GM19468 (cell line): ENCODE results near the gene EGFL7.

Source experiments
- ATAC-seq: cut with Tn5 transposase; IDR thresholded peaks from one replicate; pipeline ENCODE4 v1.9.1; 2021; ENCODE audit warnings: mild to moderate bottlenecking, moderate library complexity, moderate number of reproducible peaks; ENCODE audit not compliant: unreplicated experiment; ENCODE audit errors: extremely low read depth

EGFL7 gene

DNA sequence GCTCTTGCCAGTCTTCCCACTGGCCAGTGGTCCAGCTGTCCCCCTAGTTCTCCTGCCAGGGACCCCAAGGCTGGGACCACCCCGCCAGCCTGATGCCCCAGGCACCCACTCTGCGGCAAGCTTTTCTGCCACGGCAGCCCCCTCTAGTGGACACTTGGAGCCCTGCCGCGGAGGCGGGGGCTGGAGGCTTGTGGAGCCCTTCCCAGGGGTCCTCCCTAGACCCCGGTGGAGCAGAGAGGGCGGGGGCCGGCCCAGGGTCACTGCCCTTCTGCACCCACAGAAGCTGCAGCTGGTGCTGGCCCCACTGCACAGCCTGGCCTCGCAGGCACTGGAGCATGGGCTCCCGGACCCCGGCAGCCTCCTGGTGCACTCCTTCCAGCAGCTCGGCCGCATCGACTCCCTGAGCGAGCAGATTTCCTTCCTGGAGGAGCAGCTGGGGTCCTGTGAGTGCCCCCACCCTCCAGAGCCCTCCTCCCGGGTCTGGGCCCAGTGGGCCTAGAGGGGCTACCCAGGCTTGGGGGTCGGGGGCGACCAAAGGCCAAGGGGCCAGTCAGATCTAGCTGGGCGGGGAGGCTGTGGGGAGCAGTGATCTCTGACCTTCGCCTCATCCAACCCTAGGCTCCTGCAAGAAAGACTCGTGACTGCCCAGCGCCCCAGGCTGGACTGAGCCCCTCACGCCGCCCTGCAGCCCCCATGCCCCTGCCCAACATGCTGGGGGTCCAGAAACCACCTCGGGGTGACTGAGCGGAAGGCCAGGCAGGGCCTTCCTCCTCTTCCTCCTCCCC, 9.1 kb downstream of the EGFL7 start:
- ATAC-seq: no peak

DNA sequence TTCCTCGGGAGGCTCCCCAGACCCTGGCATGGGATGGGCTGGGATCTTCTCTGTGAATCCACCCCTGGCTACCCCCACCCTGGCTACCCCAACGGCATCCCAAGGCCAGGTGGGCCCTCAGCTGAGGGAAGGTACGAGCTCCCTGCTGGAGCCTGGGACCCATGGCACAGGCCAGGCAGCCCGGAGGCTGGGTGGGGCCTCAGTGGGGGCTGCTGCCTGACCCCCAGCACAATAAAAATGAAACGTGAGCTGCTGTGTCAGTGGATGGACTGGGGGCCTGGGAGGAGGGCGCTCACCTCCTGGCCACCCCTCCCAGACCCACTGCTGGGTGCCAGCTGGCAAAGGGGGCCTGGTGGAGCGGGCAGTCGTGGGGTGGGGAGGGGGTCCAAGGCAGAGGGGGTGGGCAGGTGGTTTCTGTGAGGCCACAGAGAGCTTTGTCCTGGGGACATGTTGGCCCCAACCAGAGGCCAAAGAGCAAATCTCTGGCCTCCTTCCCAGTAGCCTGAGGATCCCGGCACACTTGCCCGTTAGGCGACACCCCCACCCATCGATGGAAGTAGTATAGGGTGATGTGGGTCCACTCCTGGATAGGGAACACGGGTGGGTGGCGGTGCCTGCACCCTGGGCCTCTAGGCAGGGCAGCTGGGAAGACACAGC, 9.8 kb downstream of the EGFL7 start:
- ATAC-seq: no peak

DNA sequence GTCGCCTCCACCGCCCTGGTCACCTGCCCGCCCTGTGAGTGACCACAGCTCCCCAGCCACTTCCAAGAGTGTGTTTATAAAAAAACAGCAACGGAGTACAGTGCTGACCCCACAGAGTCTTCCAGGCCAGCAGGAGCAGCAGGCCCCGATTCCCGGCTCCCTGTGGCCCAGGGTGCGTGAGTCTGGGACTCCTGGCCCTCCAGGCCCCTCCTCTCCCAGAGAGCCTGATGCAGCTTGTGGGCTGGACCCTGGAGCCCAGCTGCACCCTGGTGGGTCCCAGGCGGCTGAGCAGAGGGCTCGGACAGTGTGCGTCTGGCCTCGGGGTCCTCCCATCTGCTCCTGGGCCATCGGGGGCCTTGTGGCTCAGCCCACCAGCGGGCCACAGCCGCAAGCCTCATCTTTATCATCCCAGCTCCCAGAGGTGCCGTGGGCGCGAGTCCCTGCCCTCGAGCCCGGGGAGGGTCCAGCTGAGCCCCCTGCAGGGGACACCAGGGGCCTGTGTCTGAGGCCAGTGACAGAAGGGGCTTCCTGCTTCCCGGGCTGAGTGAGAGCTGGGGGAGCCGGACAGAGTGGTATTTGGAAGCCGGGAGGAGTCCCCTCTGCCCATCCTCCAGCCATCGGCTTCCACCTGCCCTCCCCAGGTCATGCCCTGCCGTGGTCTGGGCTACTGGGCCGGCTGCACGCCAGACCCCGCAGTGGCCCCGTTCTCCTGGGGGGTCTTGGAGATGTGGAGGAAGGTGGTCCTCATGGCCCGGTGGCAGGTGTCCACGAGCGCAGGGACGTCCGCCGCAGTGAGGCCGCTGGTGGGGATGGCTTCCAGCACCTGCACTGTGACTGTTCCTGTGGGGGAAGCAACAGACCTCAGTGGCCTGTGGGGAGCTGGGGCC, 10.6 kb downstream of the EGFL7 start:
- ATAC-seq: no peak

DNA sequence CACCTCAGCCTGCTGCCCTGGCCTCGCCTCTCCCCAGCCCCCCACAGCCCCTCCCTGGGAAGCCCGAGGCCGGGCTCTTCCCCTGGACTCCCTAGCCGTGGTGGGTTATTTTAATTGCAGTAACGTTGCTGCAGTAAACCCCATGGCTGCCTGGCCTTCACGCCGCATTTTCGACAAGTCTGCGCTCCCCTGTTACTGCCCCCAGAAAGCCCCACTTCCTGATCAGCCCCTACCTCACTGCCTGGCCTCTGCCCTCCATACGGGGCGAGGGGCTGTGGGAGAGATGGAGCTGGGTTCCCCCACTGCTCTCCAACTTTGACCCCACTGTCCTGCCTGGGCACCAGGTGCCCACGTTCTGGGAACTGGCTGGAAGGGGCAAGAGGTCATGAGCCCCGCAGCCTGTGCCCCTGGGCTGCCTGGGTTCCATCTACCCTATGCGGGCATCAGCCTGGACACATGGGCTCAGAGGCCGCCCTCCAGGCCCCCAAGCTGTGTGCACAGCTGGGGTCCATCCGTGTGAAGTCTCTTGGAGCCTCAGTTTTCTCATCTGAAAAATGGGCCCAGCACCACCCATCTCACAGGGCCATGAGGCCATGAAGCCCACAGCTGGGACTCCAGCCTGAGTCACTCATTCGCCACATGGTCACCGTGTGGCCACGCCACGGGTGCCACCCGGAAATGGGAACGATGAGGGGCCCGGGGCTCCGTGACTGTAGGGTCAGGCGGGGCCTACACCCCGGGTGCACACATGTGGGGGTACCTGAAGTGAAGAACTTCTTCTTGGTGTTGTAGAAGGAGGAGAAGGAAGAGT, 11.5 kb downstream of the EGFL7 start:
- ATAC-seq: no peak

DNA sequence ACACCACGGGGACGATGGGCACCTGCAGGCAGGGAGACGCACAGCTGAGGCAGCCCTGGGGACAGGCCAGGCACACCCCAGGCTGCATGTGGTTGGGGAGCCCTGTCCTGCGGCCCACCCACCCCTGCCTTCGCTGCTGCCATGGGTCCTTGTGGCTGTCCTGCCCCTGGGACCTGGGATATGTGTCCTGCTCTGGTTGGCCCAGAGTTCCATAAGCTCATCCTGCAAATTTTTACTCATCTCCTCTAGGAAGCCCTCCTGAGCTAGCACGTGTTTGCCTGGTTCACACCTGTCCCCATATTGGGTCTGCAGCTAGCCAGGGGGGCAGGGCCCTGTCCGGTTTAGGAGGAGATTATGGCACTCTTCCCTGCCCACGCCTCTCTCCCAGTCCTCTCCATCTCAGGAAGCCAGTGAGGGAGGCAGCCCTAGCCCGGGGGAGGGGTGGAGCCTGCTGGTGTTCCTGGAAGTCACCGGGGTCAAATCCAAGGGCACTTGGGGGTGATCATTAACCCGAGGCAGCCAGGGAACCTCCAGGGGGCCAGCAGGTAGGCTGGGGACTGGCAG, 12.2 kb downstream of the EGFL7 start:
- ATAC-seq: no peak

DNA sequence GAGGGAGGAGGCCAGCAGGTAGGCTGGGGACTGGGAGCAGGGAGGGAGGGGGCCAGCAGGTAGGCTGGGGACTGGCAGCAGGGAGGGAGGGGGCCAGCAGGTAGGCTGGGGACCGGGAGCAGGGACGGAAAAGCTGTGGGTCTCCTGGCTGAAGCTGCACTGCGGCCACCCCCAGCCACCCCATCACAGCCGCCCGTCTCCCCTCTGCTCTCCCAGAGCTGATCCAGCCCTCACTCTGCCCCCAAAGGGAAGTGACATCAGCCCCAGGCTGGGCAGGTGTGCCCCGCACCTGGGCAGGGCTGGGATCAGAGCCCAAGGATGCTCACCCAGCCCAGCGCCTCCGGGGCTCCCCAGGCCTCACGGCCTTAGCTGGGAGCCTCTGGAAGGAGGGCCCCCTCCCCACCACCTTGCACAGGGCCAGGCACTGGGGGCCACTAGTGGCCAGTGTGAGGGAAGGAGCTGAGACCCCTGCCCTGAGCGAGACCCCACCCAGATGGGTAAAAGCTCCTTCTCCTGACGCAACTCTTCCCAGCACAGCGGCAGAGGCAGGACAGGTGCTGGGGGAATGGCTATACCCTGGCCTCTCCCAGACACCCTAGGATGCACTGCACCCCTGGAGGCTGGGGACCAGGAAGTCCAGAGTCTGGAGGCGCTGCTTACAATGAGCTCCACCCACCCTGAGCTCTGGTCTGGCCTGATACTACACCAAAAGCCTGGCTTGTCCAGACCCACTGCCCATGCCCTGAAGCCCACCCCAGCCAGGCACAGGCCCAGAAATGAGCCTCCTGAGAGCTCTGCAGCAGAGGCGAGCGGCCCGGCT, 13.0 kb downstream of the EGFL7 start:
- ATAC-seq: no peak

DNA sequence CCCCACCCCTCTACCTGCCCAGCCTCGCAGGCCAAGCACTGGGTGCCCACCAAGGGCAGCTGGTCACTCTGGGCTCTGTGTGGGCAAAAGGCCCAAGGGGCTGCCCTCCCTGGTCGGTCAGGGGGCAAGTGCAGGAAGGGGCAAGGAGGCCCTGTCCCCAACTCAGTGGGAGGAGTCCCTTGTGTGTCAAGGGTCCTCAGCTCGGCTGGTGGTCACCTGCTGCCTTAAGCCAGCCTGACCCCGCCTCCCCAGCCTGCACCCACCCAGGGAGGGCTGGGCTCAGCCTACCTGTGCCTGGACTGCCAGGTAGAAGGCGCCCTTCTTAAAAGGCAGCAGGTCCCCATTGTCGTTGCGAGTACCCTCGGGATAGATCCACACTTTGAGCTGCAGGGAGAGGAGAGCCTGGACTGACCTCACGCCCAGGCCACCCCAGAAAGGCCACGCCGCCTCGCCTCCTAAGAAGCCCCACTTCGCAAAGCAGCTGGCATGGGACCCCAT, 13.6 kb downstream of the EGFL7 start:
- no peak for ATAC-seq

DNA sequence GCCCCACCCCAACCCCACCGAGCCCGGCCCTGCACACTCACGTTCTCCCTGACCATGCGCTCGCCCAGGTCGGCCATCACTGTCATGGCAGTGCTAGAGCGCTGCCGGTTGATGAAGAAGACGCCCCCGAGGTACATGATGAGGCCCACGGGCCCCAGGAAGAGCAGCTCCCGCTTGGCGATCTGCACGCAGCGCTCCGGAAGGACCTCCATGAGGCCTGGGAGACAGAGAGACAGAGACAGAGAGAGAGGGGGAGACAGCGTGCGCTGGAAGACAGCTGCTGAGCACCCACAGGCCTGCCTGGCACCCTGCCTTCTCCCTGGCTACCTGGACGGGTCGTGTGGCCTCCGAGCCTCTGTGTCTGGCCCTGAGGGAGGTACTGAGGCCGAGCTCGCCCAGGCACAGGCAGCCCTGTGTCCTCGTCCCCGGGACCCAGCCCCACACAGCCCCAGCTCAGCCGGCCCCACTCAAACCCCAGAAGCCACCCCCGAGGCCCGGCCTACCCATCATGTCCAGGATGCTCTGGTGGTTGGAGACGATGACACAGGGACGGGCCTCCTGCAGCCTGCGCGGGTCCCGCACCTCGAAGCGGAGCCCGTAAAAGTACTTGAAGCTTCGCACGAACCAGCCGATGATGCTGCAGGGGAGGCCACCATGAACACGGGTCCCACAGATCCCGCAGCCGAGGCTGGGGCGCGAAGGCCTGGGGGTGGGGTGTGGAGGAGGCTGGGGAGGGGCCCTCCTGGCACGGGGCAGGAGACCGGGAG, 14.4 kb downstream of the EGFL7 start:
- no peak for ATAC-seq

DNA sequence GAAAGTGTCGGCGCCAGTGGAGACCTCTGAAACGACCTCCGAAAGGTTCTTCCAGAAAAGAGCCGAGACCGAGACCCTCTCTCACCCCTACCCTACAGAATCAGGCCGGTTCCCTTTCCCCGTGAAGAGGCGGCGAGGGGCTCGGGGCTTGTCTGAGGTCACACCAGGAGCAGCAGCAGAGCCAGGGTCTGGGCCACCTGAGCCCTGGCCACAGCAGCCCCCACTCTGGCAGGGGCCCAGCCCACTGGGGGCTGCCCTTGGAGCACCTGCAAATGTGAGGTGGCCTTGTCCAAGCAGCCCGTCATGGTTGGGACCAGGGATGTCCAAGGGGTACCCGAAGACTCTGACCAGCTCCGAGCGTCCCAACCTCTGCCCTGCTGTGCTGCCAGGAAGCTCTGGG, 15.3 kb downstream of the EGFL7 start:
- no peak for ATAC-seq

DNA sequence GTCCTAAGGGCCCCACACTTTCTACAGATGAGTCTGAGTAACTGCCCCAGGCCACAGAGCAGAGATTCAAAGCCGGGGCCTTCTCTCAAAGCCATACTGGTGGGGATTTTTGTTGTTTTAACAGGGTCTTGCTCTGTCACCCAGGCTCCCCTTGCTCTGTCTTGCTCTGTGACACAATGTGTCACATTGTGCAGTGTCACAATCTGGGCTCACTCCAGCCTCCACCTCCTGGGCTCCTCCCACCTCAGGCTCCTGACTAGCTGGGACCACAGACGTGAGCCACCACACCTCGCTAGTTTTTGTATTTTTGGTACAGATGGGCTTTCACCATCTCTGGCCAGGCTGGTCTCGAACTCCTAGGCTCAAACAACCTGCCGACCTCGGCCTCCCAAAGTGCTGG, 15.9 kb downstream of the EGFL7 start:
- no peak for ATAC-seq

DNA sequence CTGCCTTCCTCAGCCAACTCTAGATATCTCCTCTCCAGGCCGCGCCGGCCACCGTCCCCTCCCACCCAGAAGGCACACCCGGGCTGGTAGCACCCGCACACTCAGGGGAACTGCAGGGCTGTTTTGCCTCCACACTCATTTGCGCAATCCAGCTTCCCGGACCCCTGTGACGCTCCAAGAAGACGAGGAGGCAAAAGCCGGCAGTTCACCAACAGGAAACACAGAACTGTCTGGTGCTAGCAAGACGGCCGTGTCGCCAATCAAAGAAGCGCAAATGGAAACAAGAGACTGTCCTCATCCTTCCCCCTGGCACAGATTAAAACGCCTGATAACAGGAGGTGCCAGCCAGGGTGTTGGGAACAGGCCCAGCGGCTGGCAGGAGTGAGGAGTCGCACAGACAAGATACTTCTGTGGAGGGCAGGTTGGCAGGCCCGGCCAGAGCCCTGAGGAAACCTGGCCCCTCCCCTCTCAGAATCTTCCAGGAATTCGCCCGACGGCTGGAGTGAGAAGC, 16.8 kb downstream of the EGFL7 start:
- ATAC-seq: no peak

DNA sequence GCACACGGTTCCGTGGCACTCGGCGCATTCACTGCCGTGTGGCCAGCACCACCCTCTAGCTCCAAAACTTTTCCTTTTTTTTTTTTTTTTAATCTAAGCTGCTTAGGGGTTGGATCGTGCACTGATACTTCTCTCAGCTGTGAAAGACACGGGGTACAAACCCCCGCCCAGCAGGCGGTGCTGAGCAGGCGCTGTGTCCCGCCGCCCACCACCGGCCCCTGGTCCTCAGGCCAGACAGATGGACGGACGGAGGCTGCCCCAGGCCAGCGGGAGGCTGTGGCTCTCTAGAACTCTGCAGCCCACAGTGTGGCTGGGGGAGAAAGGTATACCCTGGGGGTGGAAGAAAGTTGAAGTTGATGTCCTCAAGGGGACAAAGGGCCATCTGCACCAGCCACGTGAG, 18.3 kb downstream of the EGFL7 start:
- ATAC-seq: no peak

DNA sequence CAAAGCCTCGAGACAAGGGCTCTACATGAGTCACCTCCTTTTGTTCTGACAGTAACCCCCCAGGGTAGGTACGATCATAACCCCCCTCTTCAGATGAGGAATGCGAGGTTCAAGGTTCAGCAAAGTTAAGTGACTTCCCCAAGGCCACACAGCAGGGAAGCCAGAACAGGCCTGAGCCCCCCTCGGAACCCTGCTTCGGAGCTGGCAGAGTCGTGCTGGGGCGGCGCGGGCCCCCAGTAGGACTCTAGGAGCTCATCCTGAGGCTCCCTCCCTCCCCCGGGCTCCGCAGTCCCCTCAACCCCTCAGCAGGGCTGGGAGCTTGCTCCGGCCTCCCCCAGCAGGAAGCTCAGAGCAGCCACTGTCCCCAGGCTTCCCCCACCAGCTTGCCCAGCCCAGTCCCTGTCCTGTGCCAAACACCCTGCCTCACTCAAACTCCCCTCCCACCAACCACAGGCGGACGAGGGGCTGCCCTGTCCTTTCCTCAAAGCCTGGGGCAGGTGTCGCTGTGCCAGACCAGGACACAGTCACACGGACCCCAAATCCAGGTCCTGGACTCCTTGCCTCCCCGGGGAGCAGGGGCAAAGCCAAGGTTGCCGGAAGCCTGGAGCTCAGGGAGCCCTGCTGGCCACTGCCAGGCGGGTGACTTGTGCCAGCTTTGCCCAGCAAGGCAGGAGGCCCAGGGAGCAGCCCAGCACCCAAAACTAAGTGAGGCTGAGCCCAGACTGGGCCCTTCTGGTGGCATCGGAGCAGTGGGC, 19.4 kb downstream of the EGFL7 start:
- ATAC-seq: no peak

DNA sequence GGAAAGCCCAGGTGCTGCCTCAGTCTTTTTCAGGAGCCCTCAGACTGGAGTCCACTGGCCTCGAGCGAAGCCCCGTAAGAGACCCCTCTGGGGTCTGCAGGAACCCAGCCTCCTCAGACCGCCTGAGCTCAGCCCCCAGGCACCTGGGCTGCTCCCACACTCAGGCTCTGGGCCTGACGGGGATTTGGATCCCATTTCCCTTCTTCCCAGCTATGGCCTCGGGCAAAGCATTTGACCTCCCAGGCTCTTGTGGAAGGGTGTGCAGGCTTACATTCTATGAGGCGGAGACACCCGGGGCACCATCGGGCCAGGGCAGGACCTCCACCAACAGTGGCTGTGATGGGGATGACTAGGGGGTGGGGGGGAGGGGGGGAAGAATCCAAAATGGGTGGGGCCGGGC, 20.0 kb downstream of the EGFL7 start:
- ATAC-seq: no peak

DNA sequence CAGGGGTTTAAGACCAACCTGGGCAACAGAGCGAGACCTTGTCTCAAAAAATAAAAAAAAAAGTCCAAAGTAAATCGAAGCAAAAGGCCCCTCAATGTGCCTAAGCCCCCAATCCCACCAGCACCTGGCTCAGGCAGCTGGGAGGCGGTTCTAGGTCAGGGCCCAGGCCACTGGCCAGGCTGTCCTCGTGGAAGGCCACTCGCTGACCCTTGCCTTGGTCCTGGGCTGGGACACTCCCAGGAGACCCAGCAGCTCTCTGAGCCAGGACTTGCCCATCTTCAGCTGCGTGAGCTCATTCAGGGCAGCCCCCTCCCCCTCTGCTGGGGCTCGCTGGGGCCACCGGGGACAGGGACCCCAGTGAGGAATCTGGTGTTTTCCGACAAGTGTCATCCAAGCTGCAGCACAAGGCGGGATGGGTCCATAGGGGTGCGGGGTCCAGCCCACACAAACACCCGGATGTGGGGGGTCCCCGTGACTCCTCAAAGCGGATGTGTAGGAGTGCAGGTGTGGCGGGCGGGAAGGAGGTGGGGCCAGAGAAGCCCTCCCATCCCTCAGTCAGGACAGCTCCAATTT, 20.5 kb downstream of the EGFL7 start:
- ATAC-seq: no peak

DNA sequence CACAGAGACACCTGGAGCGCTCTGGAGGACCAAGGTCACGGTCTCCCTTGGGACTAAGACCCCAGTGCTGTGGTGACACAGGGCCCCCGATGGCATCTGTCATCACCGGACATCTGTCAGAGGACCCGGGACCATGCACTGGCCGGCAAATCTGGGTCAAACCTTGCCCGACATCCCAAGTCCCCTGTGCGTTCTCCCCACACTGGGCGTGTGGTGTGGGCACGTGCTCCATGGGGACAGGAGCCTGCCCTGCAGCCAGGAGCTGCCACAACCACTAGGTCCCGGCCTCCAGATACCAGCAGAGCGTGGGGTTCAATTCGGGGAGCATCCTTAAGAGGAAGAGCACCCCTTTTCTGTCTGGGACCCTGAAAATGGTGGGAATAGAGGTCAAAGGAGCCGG, 21.0 kb downstream of the EGFL7 start:
- no peak for ATAC-seq

DNA sequence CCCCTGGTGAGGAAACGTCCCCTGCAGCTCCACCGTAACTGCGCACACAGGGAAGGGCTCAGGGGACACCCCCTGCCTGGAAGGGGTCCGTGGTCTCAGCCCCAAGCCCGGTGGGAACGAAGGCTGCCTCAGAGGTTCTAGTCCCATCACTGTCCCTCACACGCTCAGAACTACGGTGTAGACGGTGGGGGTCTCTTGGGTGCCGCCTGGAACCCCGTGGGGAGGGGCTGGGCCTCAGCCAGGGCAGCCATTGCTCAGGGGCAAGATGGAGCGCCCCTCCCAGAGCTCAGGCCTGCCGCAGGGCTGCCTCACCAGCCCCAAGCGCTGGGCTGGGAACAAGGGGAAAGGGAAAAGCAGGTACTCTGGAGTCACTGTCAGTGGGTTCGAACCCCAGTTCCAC, 21.6 kb downstream of the EGFL7 start:
- no peak for ATAC-seq
